GM12875 (cell line): ENCODE results near the gene SPATA17.
A peak's percentile ranks its signal among the peaks of the same experiment; 100 is the strongest.

Experiments
- H3K4me3 ChIP-seq: one replicate; pipeline ENCODE4 v1.5.1; 2011; ENCODE audit warnings: low read depth, low read length, control low read depth
- CTCF ChIP-seq: IDR thresholded peaks from 2 replicates; pipeline ENCODE4 v1.5.1; 2011; ENCODE audit warnings: low read depth, mild to moderate bottlenecking, control low read depth, inconsistent platforms, low read length, moderate library complexity, borderline replicate concordance; ENCODE audit not compliant: insufficient read depth

Gene SPATA17

DNA sequence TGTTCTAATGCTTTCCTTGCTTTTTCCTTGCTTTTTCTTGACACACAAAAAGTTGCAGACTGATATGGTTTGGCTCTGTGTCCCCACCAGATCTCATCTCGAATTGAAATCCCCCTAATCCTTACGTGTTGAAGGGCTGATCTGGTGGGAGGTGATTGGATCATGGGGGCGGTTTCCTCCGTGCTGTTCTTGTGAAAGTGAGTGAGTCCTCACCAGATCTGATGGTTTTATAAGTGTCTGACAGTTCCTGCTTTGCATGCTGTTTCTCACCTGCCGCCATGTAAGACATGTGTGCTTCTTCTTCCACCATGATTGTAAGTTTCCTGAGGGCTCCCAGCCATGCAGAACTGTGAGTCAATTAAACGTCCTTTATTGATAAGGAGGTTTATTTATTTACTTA, 11.3 kb downstream of the SPATA17 start:
- H3K4me3 ChIP-seq: no peak overlapping the region
- TF ChIP-seq CTCF: no peak

DNA sequence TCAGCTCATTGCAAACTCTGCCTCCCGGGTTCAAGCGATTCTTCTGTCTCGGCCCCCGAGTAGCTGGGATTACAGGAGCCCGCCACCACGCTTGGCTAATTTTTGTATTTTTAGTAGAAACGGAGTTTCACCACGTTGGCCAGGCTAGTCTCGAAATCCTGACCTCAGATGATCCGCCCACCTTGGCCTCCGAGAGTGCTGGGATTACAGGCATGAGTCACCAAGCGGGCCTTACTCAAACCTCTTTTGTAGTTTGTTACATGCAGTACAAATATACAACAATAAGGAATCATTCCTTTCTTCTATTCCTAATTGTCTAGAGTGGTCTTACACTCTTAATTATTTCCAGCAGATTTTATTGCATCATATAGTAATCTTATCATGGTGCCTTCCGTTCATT, 16.6 kb downstream of the SPATA17 start:
- H3K4me3 ChIP-seq: no peak overlapping the region
- TF ChIP-seq CTCF: no peak

- H3K4me3 ChIP-seq: no peak overlapping the region
- no peak for TF ChIP-seq CTCF
These were observed 19.5 kb downstream of the SPATA17 start for GRCh38 chr1:217650674-217651073.

DNA sequence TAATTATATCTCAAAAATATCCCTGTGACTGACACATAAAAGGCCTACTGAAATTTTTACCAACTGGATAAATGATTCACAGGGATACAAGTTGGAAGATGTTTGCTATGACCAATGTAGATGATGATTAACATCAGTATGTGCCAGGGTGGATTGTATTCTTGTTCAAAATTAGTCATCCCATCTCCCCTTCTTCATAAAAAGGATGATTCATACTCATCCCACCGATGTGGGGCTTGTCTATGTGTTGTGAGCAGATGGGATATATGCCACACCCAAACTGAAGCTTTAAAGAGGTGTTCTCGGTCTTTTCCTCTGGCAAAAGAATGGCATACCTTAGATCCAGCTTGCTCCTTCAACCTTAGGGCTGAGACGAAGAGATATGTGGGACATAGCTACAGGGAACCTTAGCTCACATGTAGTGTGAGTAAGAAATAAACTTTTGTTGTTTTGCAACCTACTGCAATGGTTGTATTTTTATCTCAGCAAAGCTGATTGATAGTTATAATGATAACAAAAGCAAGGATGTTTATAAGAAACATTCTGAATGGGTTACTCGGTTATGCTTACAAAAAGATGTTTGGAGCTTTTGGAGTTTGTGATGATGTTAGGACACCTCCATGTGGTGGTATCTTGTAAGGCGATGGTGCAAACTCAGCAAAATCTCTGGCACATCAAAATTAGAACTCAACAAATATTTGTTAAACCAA, 29.4 kb downstream of the SPATA17 start:
- TF ChIP-seq CTCF: peak; percentile 50; the same call in 1 of the 2 replicates
- H3K4me3 ChIP-seq: no peak overlapping the region

DNA sequence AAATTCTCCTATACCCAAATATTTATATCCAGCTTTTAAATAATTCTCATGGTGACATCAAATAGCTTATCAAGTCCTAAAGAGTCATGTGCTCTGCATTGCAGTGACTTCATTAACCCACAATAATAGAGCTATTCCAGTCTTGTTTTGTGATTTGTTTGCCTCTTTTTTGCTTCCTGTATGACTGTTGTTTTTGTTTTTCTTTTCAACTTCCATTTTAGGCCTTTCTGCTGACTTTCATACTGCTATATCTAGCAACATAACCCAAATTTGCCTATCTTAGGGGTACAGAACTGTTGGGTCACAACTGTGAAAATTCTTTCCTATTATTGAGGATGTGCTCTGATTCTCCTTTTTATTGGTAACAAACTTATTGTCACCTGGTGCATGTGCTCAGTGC, 30.3 kb downstream of the SPATA17 start:
- no peak for TF ChIP-seq CTCF
- no peak overlapping the region for H3K4me3 ChIP-seq

- no peak for TF ChIP-seq CTCF
- H3K4me3 ChIP-seq: no peak overlapping the region
These were observed 37.3 kb downstream of the SPATA17 start for GRCh38 chr1:217668351-217668940.

DNA sequence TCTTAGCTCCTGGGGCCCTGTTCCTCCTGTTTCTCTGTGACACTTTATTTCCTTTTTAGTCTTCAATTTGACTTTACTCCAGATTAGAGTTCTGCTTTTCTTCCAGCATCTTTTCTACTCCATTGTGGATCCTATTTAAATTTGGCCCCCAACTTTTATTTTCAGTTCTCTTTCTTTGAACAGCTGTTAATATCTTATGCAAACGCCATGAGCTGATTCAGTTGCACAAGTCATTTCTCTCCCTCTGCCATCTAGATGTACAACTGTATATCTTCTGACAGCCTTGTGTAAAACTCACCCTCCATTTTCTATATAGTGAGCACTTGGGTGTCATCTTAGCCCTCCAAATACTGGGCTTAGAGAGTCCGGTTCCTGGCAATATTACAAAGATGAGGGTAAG, 42.2 kb downstream of the SPATA17 start:
- H3K4me3 ChIP-seq: no peak overlapping the region
- no peak for TF ChIP-seq CTCF
